ENCODE measurements around the gene MTHFSD. TPM values are rescaled to one million over a fixed set of nuclear protein-coding genes. Genes with fewer than 3 reads are reported as not detected.

MTHFSD gene
- total and polyA plus RNA-seq, 2 of the 8 experiments (the other 6 are each of a cell fraction or from before 2014, with no cell fraction given): 7.1 to 9.8 TPM

DNA sequence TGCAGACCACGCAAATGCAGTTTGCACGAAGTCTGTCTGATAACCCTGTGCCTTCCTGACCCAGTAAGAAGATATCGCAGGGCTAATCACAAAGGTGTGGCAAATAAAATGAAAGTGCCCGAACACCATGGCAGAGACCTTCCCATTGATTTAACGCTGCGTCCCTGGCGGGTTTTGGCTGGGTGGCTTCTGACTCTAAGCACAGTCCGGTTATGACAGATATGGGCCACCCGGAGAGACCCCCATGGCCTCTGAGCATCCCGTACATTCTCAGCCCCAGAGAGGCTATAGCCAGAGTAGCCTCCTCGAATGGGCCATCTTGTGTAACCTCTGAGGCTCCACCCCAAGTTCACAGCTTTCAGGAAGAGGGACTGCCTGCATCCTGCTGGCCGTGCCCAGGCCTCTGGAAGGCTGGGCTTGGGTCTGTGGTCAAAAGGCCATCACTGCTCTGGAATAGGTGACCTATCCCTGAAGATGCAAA lies 17.0 kb upstream of the MTHFSD start:
- Histone ChIP-seq H3K23me2 (ENCODE audit: low read depth, low read length) (peaks cover 10% of the 10 kb centered on the region; the same call in 1 of the 2 replicates), H3K79me2 (ENCODE audit: control insufficient read depth in 1 of 2, insufficient read depth in 2 of 2, low read length in 2 of 2) (no peaks in the 10 kb centered on the region), H3K4me2 (ENCODE audit: insufficient read depth in 1 of 2, low read depth in 2 of 2, low read length in 2 of 2) (peak overlapping the region in 1 of 2 experiments; percentile 44; a peak in 1 of 4 replicates), H3K79me1 (ENCODE audit: low read depth, low read length) (no peaks in the 10 kb centered on the region), H3K23ac (ENCODE audit: insufficient read length) (no peak overlapping the region), H3K56ac (replicated peaks; ENCODE audit: insufficient read length, low read depth, low read length) (no peak overlapping the region), H3K27ac (ENCODE audit: low read depth, low read length) (no peak overlapping the region), H2AK5ac (ENCODE audit: low read depth, low read length) (peak overlapping the region; percentile 75; the same call in 1 of the 2 replicates), H2AFZ (ENCODE audit: low read length) (no peak overlapping the region), H3K4ac (replicated peaks; ENCODE audit: insufficient read length, low read depth, low read length) (no peak overlapping the region), H2BK5ac (ENCODE audit: low read depth, low read length) (no peak overlapping the region), H4K5ac (ENCODE audit: insufficient read length, low read depth, low read length) (no peak overlapping the region), H3K27me3 (replicated peaks in 1 of 4; ENCODE audit: control insufficient read depth in 3 of 4, extremely low read depth in 1 of 4, insufficient read depth in 3 of 4, low read length in 3 of 4) (peaks cover 90 to 100% (median 96%) of the 10 kb centered on the region in 4 experiments), H3K9ac (replicated peaks in 1 of 4; ENCODE audit: extremely low read depth in 1 of 4, low read depth in 3 of 4, low read length in 3 of 4) (no peak overlapping the region), H2BK15ac (ENCODE audit: low read length) (peak overlapping the region; percentile 31; the same call in 1 of the 2 replicates), H3K14ac (ENCODE audit: insufficient read length) (no peak overlapping the region), H2BK120ac (replicated peaks; ENCODE audit: low read depth, low read length) (no peak overlapping the region), H4K8ac (ENCODE audit: extremely low read depth, insufficient read depth, low read length) (no peak overlapping the region), H3K4me1 (replicated peaks in 1 of 4; ENCODE audit: control insufficient read depth in 3 of 4, insufficient read depth in 4 of 4, low read length in 3 of 4) (peaks cover 12 to 50% (median 25%) of the 10 kb centered on the region in 4 experiments), H3K18ac (ENCODE audit: extremely low read depth, low read length) (0 out of 2 replicates have a peak overlapping the region, but pooled peaks have one; percentile 48), H2BK20ac (ENCODE audit: low read length) (peak overlapping the region; percentile 89; the same call in 1 of the 2 replicates), H3K4me3 (ENCODE audit: extremely low read depth in 1 of 4, insufficient read depth in 2 of 4, low read depth in 3 of 4, low read length in 4 of 4) (peak overlapping the region in 1 of 4 experiments; percentile 31; a peak in 1 of 8 replicates), H4K20me1 (replicated peaks in 1 of 2; ENCODE audit: control insufficient read depth in 1 of 2, insufficient read depth in 2 of 2, low read length in 2 of 2) (peaks cover 18 to 21% of the 10 kb centered on the region in 2 experiments), H2BK12ac (ENCODE audit: low read depth, low read length) (peak overlapping the region; percentile 95), H4K91ac (replicated peaks; ENCODE audit: insufficient read length, low read length) (no peak overlapping the region), H3K36me3 (ENCODE audit: control insufficient read depth in 2 of 4, insufficient read depth in 4 of 4, low read length in 3 of 4) (peaks cover 0 to 8% (median 0%) of the 10 kb centered on the region in 4 experiments; a peak in 1 of 8 replicates), H3K9me3 (ENCODE audit: insufficient read depth in 2 of 2, low read depth in 1 of 2, low read length in 1 of 2) (no peaks in the 10 kb centered on the region; a peak in 1 of 4 replicates)
- WGBS, 2 experiments (ENCODE audit: extremely low coverage in 1 of 2, insufficient coverage in 1 of 2, insufficient read length in 1 of 2, insufficient replicate concordance in 2 of 2, low coverage in 1 of 2, low lambda C conversion rate in 2 of 2, missing lambda C conversion rate in 1 of 2): 26% methylated on average over 12 of the region's 12 CpGs; no CpG with 5 or more reads in 1 of the 2 experiments
- ChIA-PET POLR2A (ENCODE audit: partially characterized antibody) (no interaction called here), CTCF (ENCODE audit: partially characterized antibody) (interaction anchor here (0.6 to 1.4 kb wide), 2 partner anchors 93 to 189 kb away, joined by 3 read pairs; no protein-coding TSS in a partner anchor)
- DNase-seq (ENCODE audit: low read depth in 1 of 2, low spot score in 2 of 2) (no peak), FAIRE-seq (no peak)
- TF ChIP-seq BRCA1 (IDR thresholded peaks at IDR 0.05; ENCODE audit: low read depth, low read length) (no peak), RFX5 (IDR thresholded peaks at IDR 0.05; ENCODE audit: borderline replicate concordance, low read depth, low read length) (no peak), CBX8 (IDR thresholded peaks at IDR 0.05; ENCODE audit: borderline replicate concordance, low read depth, low read length) (no peak), TAF1 (IDR thresholded peaks at IDR 0.05; ENCODE audit: low read depth, low read length) (no peak), NANOG (IDR thresholded peaks at IDR 0.05; ENCODE audit: insufficient read depth, low read depth, low read length, poor library complexity, severe bottlenecking) (no peak), FOSL1 (IDR thresholded peaks at IDR 0.05; ENCODE audit: insufficient read depth, low read depth, low read length) (no peak), EP300 (IDR thresholded peaks at IDR 0.05; ENCODE audit: borderline replicate concordance in 1 of 2, low read depth in 2 of 2, low read length in 2 of 2) (no peak), SP1 (IDR thresholded peaks at IDR 0.05; ENCODE audit: low read depth, low read length) (no peak), CHD1 (IDR thresholded peaks at IDR 0.05; ENCODE audit: low read depth, low read length) (no peak), RNF2 (IDR thresholded peaks at IDR 0.05; ENCODE audit: borderline replicate concordance, low read depth, low read length, missing control alignments, poor library complexity, severe bottlenecking) (no peak), EZH2 (IDR thresholded peaks at IDR 0.05; ENCODE audit: low read depth, low read length, severe bottlenecking) (peak; percentile 76)
- TF ChIP-seq, protein P1, sequence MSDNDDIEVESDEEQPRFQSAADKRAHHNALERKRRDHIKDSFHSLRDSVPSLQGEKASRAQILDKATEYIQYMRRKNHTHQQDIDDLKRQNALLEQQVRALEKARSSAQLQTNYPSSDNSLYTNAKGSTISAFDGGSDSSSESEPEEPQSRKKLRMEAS (IDR thresholded peaks at IDR 0.05): no peak

All from H1 (cell line).